H9 (cell line): ENCODE data around the gene LBX2. TPM values are rescaled to one million over a fixed set of nuclear protein-coding genes. Genes with fewer than 3 reads are reported as not detected.

Experiments used
- DNase-seq: peaks from one replicate; pipeline ENCODE4 v3.0.0-alpha.2; 2017
- H2AFZ ChIP-seq: one replicate; pipeline ENCODE4 v1.6.1; 2013; ENCODE audit warnings: mild to moderate bottlenecking, low read length, control low read depth, moderate library complexity
- H2AK5ac ChIP-seq: 2 replicates; pipeline ENCODE4 v1.6.1; 2013; ENCODE audit warnings: low read length, control low read depth, mixed read lengths; ENCODE audit not compliant: insufficient read length
- H2BK120ac ChIP-seq: one replicate; pipeline ENCODE4 v1.6.1; 2013; ENCODE audit warnings: low read depth, mild to moderate bottlenecking, low read length, control low read depth, inconsistent platforms; ENCODE audit not compliant: poor library complexity, severe bottlenecking
- H2BK12ac ChIP-seq: 2 replicates; pipeline ENCODE4 v1.6.1; 2013; ENCODE audit warnings: low read length, control low read depth, mixed read lengths, low read depth; ENCODE audit not compliant: insufficient read length
- H2BK15ac ChIP-seq: 2 replicates; pipeline ENCODE4 v1.6.1; 2013; ENCODE audit warnings: low read depth, low read length, control low read depth
- H2BK20ac ChIP-seq: one replicate; pipeline ENCODE4 v1.6.1; 2013; ENCODE audit warnings: low read depth, mild to moderate bottlenecking, low read length, control low read depth, inconsistent platforms; ENCODE audit not compliant: poor library complexity, severe bottlenecking
- H2BK5ac ChIP-seq: 2 replicates; pipeline ENCODE4 v1.6.1; 2013; ENCODE audit warnings: low read length, control low read depth, mixed read lengths; ENCODE audit not compliant: insufficient read length
- H3K14ac ChIP-seq: 2 replicates; pipeline ENCODE4 v1.6.1; 2013; ENCODE audit warnings: low read length, control low read depth; ENCODE audit not compliant: insufficient read depth
- H3K18ac ChIP-seq: 2 replicates; pipeline ENCODE4 v1.6.1; 2013; ENCODE audit warnings: low read depth, mild to moderate bottlenecking, mixed read lengths, low read length, control low read depth; ENCODE audit not compliant: insufficient read length
- H3K23ac ChIP-seq: 2 replicates; pipeline ENCODE4 v1.6.1; 2013; ENCODE audit warnings: low read length, control low read depth, mixed read lengths, low read depth; ENCODE audit not compliant: insufficient read length
- H3K23me2 ChIP-seq: 2 replicates; pipeline ENCODE4 v1.6.1; 2013; ENCODE audit warnings: low read depth, mild to moderate bottlenecking, mixed read lengths, low read length, control low read depth; ENCODE audit not compliant: insufficient read length, poor library complexity, severe bottlenecking
- H3K27ac ChIP-seq: 2 replicates; pipeline ENCODE4 v1.5.1; 2013; ENCODE audit warnings: low read length, control low read depth, mixed read lengths, low read depth; ENCODE audit not compliant: insufficient read length
- H3K27me3 ChIP-seq: 2 replicates; pipeline ENCODE4 v1.6.1; 2013; ENCODE audit warnings: low read length, control low read depth, inconsistent platforms; ENCODE audit not compliant: insufficient read depth
- H3K4ac ChIP-seq: 2 replicates; pipeline ENCODE4 v1.6.1; 2013; ENCODE audit warnings: low read depth, mild to moderate bottlenecking, control low read depth, inconsistent platforms, low read length, moderate library complexity
- H3K4me1 ChIP-seq: 2 replicates; pipeline ENCODE4 v1.6.1; 2013; ENCODE audit warnings: low read length, control low read depth, inconsistent platforms; ENCODE audit not compliant: insufficient read depth
- H3K4me2 ChIP-seq: 2 replicates; pipeline ENCODE4 v1.6.1; 2013; ENCODE audit warnings: low read length, control low read depth, mixed read lengths; ENCODE audit not compliant: insufficient read length, insufficient read depth
- H3K56ac ChIP-seq: 2 replicates; pipeline ENCODE4 v1.6.1; 2013; ENCODE audit warnings: low read depth, mild to moderate bottlenecking, mixed read lengths, low read length, control low read depth; ENCODE audit not compliant: insufficient read length
- H3K79me1 ChIP-seq: 2 replicates; pipeline ENCODE4 v1.6.1; 2013; ENCODE audit warnings: low read depth, mild to moderate bottlenecking, moderate library complexity, low read length, control low read depth, inconsistent platforms; ENCODE audit not compliant: insufficient read depth, poor library complexity, severe bottlenecking
- H3K79me2 ChIP-seq: 2 replicates; pipeline ENCODE4 v1.6.1; 2013; ENCODE audit warnings: low read length, control low read depth, inconsistent platforms; ENCODE audit not compliant: insufficient read depth
- H3K9ac ChIP-seq: 2 replicates; pipeline ENCODE4 v1.6.1; 2013; ENCODE audit warnings: low read length, control low read depth, mixed read lengths; ENCODE audit not compliant: insufficient read length; ENCODE audit errors: extremely low read depth
- H3K9me3 ChIP-seq: one replicate; pipeline ENCODE4 v1.6.1; 2013; ENCODE audit warnings: low read depth, low read length, inconsistent platforms; ENCODE audit not compliant: control insufficient read depth
- H3T11ph ChIP-seq: one replicate; pipeline ENCODE4 v1.6.1; 2013; ENCODE audit warnings: mild to moderate bottlenecking, low read length, control low read depth, inconsistent platforms
- H4K20me1 ChIP-seq: one replicate; pipeline ENCODE4 v1.6.1; 2013; ENCODE audit not compliant: control insufficient read depth, insufficient read length, insufficient read depth
- H4K5ac ChIP-seq: 2 replicates; pipeline ENCODE4 v1.6.1; 2013; ENCODE audit warnings: low read depth, mild to moderate bottlenecking, mixed read lengths, low read length, control low read depth; ENCODE audit not compliant: insufficient read length
- H4K8ac ChIP-seq: replicated peaks from 2 replicates; pipeline ENCODE4 v1.6.1; 2013; ENCODE audit warnings: low read length, control low read depth, mixed read lengths, low read depth; ENCODE audit not compliant: insufficient read length
- H4K91ac ChIP-seq: 2 replicates; pipeline ENCODE4 v1.6.1; 2013; ENCODE audit warnings: low read depth, mild to moderate bottlenecking, moderate library complexity, mixed read lengths, low read length, control low read depth; ENCODE audit not compliant: insufficient read length
- H3K27ac Mint-ChIP-seq, 3 experiments: 2 replicates in 2 of 3; 3 replicates in 1 of 3; pipeline ENCODE4 v1.8.0; 2020 to 2021; ENCODE audit warnings: mixed read lengths in 3 of 3, mild to moderate bottlenecking in 1 of 3, moderate library complexity in 1 of 3
- H3K27me3 Mint-ChIP-seq: 2 replicates; pipeline ENCODE4 v1.8.0; 2021; ENCODE audit warnings: low read depth, mild to moderate bottlenecking, moderate library complexity, mixed read lengths
- H3K36me3 Mint-ChIP-seq, 3 experiments: 2 replicates in 2 of 3; 3 replicates in 1 of 3; pipeline ENCODE4 v1.8.0; 2020 to 2021; ENCODE audit warnings: low read depth in 3 of 3, mixed read lengths in 3 of 3; ENCODE audit not compliant: insufficient read depth in 1 of 3
- H3K4me1 Mint-ChIP-seq, 2 experiments: 2 replicates each; pipeline ENCODE4 v1.8.0; 2020; ENCODE audit warnings: mixed read lengths in 2 of 2
- H3K4me3 Mint-ChIP-seq, 2 experiments: 2 replicates in 1 of 2; 3 replicates in 1 of 2; pipeline ENCODE4 v1.8.0; 2020 to 2021; ENCODE audit warnings: mild to moderate bottlenecking in 2 of 2, mixed read lengths in 2 of 2, moderate library complexity in 1 of 2
- H3K9me3 Mint-ChIP-seq, 2 experiments: 2 replicates in 1 of 2; 3 replicates in 1 of 2; pipeline ENCODE4 v1.8.0; 2020; ENCODE audit warnings: mild to moderate bottlenecking in 2 of 2, mixed read lengths in 2 of 2, moderate library complexity in 1 of 2
- CTCF ChIP-seq: fragments of 200-600 bp; sonication (generic); conservative IDR thresholded peaks from 3 replicates; pipeline ENCODE4 v1.8.0; 2021; ENCODE audit warnings: antibody characterized with exemption, mild to moderate bottlenecking
- WGBS: extraction: QIAGEN DNeasy Blood & Tissue Kit; methylation state at CpG from one replicate; pipeline ENCODE4 v1.1.7; 2013; ENCODE audit warnings: missing lambda C conversion rate, low lambda C conversion rate, mixed read lengths; ENCODE audit not compliant: insufficient read length; ENCODE audit errors: extremely low coverage; 5-methylcytosine and 5-hydroxymethylcytosine counted together
- total RNA-seq: library from RNA; stranded (reverse); gene quantifications from 2 replicates; pipeline ENCODE4 v1.2.1, GENCODE V29; 2021

LBX2 gene
- total RNA-seq, 1 experiment from 2014 or later, result 1.1 TPM

DNA sequence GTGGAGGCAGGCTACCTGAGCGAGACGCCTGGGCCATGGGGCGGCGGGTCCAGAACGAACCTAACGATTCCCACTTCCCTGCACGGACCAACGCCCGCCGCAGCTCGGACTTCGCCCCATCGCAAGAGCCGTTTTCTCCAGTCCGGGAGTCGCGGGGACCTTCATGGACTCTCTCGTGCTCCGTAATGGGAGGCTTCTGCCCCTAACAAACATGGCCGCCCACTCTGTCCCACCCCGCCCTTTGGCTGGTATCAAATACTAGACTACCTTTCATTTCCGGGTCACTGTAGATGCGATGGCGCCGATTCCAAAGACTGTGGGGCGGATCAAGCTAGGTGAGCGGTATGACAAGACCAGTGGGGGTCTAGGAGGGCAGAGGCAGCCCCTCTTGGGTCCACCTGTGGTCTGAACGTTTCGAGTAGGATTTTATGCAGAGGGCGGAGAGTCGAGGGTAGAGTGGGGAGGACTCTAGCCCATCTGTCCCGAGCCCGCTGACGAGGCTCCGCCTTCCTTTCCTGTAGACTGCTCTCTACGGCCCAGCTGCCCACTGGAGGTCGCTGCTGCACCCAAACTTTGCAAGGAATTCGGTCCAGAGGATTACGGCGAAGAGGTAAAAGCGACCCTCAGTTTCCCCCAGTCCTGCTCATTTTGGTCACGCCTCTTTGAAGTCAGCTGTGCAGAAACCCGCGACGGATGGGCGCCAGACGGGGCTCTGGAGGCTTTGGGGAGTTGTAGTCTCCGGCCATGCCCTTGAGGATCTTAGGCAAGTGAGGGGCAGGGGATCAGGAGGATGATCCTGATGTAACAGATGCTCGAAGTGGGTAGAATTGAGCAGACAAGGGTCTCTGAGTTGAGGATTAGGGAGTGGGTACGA lies 16.4 kb downstream of the LBX2 start, which contains the start of the genes CCDC142 and TTC31:
Gene CCDC142, minus strand, starts transcription at position 198 of the 874 bp plus-strand sequence. Its CDS starts 161 bp downstream, at position 37.
Gene TTC31, plus strand, starts transcription at position 281 of the 874 bp plus-strand sequence. Its CDS starts 15 bp downstream, at position 296.
- Histone ChIP-seq H2BK120ac (no peak within 1 kb of the TSS), H2AFZ (peak within 1 kb of the TSS; percentile 91), H4K20me1 (no peaks in the 10 kb centered on the region), H4K8ac (no peak within 1 kb of the TSS), H3K14ac (peak within 1 kb of the TSS; percentile 93), H3K9ac (peak within 1 kb of the TSS; percentile 89), H3K79me2 (no peaks in the 10 kb centered on the region), H3K27me3 (no peaks in the 10 kb centered on the region), H3K4me2 (peak within 1 kb of the TSS; percentile 81), H4K91ac (no peak within 1 kb of the TSS), H2BK5ac (no peak within 1 kb of the TSS), H3K79me1 (no peaks in the 10 kb centered on the region), H3K23ac (no peak within 1 kb of the TSS), H3K4ac (no peak within 1 kb of the TSS), H3K9me3 (no peaks in the 10 kb centered on the region), H3K18ac (peak within 1 kb of the TSS; percentile 95), H2BK12ac (no peak within 1 kb of the TSS), H3T11ph (no peak within 1 kb of the TSS), H4K5ac (no peak within 1 kb of the TSS), H2BK15ac (no peak within 1 kb of the TSS), H3K23me2 (peaks cover 8% of the 10 kb centered on the region), H3K56ac (no peak within 1 kb of the TSS), H3K27ac (no peak within 1 kb of the TSS), H3K4me1 (no peaks in the 10 kb centered on the region), H2BK20ac (no peak within 1 kb of the TSS), H2AK5ac (no peak within 1 kb of the TSS)
- peak; percentile 96 for DNase-seq
- H3K4me1 Mint-ChIP-seq, result peaks cover 9 to 13% of the 10 kb centered on the region in 2 experiments
- H3K27me3 Mint-ChIP-seq, result no peaks in the 10 kb centered on the region
- WGBS, result no CpG with 5 or more reads among the region's 50 CpGs
- peak within 1 kb of the TSS; percentile 99 to 100 (median 99) for H3K27ac Mint-ChIP-seq
- H3K9me3 Mint-ChIP-seq, result no peaks in the 10 kb centered on the region
- peak; percentile 93 for TF ChIP-seq CTCF
- peak within 1 kb of the TSS; percentile 100 for H3K4me3 Mint-ChIP-seq
- peaks cover 4 to 41% (median 35%) of the 10 kb centered on the region in 3 experiments for H3K36me3 Mint-ChIP-seq
